ENCODE data around the gene OSGIN1.
"Not testable (repeated sequence)": the region's sequence is repeated elsewhere in the genome, so short reads cannot be mapped to it uniquely, and the experiment has no call there.

The OSGIN1 gene

DNA sequence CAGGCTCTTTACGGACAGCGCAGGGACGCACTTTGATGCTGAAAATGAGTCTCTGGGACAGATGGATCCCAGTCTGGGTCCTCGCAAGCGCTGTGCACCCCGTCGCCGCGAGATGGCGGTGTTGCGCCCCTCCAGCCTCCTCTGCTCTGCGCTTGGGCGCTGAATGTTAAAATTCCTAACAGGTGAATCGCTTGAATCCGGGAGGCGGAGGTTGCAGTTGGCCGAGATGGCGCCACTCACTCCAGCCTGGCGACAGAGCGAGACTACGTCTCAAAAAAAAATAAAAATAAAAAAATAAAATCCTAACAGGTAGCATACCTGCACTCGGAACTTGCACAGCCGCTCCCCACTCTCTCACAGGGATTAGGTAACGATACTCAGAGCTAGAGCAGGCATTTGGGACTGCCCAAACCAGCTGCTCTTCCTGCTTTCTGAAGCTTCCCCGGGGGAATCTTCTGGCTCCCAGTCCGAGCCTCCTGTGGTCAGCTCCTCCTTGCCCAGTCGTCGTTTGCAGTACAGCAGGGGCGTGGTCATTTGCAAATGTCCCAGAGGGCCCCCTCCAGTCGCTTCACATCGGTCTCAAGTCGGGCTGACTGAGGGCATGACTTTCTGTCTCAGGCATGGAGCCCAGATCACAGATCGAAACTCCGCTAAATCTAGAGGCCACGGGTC is 26.2 kb upstream of the OSGIN1 start:
- no peak for DNase-seq

DNA sequence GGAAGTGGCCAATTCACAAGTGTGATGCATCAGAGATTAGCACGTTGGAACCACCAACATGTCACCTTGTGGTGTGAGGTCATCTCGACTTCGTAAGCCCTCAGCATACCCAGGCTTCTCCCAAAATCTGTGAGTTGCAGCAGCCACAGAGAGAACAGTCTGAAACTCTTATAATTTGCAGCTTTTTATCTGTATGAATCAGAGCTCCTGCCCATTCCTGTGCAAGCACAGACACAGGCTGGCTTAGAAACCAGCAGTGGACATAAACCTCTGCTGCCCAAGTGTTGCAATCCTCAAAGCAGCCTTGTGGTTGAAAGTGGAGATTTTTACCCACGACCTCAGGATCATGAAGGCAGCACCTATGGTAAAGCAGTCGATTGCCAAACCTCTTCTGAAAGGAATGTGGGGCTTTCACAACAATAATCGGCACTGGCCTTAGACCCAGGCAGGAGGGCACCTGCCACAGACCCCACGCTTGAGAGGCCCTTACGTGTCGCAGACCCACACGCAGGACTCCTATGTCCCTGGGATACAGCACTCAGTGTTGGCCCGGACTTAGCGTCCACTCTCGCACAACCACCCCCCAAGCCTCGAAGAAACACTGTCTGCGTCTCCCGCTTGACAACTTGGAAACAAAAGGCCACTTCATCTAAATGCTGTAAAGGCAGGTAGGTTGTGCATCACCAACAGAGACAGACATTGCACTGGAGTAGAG is 24.5 kb upstream of the OSGIN1 start:
- DNase-seq, result no peak

DNA sequence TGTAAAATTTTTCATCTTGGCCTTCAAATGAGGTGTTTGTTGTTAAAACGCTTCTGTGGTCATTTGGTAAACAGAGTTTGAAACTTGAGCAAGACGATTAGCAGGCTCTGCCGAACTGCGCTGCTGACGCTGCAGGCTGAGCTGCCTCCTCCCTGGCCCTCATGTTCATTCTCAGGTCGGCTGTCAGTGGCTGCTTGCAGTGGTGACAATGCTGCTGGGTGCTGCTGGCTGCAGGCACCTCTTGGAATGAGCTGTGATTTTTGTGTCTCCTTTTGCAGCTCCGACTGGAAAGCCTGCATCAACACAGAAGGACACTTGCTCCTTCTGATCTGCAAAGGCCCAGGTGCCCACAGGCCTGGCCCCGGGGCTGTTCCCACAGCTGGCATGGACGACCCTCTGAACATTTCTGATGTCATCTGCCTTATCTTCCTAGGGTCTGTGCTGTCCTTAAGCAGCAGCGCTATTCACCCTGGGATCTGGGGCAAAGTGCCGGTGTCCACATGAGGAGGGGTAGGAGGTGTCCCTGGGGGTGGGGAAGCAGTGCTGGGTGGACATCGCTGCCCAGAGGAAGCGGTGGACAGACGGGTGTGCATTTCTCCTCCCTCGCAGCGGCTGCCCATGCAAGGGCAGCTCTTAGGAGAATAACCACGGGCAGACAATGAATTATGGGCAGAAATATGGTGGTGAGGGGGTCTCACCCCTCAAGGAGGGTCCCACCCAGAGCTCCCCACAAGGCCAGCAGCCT is 23.1 kb upstream of the OSGIN1 start:
- DNase-seq, result no peak

DNA sequence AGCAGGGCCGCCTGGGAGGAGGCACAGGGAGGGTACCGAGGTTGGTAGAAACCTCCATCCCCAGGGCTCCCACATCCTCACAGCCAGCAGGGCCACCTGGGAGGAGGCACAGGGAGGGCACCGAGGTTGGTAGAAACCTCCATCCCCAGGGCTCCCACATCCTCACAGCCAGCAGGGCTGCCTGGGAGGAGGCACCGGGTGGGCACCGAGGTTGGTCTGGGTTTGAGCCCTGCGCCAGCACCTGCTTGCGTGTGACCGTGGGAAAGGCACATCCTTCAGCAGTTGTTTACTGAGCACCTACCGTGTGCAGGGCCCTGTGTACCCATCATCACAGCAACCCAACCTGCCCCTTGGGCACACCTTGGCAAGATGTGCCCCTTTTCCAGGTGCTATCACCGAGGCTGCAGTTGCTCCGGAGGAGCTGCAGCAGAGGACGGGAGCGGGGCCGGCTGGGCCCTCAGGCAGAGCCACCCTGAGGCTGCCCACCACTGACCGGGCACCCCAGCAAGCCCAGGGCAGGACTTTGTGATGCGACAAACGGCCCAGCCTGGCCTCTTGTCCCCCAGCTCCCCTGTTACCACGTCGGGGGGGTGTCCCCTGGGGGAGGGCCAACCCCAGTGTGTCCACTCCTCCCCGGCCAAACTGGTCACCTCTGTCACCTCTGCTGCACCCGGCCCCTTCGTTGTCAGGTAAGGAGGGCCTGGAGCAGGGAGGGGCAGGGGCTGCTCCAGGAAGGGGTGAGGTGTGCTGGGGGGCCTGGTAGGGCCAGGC is 22.1 kb upstream of the OSGIN1 start:
- DNase-seq, result no peak

DNA sequence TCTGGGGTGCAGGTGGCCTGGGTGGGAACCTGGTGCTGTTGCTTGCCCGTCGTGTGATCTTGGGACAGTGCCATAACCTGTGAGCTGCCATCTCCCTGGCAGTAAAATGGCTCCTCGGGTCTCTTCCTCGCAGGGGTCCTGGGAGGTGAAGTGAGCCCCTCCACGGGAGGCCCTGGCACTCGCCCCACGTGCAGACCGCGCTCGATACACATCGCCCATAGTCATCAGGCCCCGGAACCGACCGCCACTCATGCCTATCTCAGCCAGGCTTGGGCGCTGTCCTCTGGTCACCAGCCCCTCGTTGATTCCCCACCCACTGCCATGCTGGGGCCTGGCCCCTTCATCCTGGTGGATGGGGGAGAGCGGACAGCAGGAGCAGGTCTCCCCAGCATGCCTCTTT is 21.5 kb upstream of the OSGIN1 start:
- DNase-seq, result no peak

DNA sequence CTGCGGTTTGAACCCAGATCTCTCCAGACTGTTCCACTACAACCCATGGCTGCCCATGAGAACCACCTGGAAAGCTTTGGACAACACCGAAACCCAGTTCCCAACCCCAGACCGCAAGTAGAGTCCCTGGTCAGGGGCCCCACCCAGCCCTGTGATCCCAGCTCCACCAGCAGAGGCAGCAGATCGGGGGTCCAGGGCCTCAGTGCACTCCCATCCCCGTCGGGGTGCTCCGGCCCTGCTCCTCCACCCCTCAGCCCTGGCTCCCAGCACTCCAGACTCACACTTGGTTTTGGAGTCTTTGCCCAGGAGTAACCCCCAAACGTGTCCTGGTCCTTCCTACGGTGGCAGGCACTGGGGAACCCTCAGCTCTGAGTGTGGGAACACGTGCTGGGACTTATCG is 20.7 kb upstream of the OSGIN1 start:
- no peak for DNase-seq

DNA sequence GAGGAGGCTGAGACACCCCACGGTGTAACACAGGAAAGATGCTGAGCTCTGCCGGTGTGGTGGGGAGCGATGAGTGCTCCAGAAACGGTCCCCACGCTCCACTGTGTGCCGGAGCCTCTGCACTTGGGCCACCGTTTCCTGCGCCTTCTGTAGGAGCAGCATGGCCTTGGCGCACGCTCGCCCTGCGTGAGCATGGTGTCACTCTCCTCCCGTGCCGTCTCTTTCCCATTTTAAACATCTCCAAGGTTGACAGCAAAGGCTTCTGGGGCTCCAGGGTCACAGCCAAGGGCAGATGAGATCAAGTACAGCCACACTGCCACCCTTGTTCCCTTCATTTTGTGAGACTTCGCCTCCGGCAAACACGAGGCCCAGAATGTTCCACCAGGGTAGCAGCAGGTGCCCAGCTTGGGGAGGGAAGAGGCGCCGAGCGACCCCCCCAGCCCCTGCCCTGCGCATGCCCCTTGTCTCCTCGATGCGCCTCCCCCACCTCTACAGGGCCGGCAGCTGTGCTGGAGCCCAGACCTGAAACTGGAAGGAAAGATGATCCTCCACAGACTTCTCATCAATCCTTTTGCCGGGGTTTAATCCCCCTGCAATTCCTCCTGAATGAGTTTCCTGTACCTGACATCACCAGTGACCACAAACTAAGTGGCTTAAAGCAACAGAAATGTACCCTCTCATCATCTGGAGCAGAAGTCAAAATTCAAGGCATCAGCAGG is 19.9 kb upstream of the OSGIN1 start:
- no peak for DNase-seq

DNA sequence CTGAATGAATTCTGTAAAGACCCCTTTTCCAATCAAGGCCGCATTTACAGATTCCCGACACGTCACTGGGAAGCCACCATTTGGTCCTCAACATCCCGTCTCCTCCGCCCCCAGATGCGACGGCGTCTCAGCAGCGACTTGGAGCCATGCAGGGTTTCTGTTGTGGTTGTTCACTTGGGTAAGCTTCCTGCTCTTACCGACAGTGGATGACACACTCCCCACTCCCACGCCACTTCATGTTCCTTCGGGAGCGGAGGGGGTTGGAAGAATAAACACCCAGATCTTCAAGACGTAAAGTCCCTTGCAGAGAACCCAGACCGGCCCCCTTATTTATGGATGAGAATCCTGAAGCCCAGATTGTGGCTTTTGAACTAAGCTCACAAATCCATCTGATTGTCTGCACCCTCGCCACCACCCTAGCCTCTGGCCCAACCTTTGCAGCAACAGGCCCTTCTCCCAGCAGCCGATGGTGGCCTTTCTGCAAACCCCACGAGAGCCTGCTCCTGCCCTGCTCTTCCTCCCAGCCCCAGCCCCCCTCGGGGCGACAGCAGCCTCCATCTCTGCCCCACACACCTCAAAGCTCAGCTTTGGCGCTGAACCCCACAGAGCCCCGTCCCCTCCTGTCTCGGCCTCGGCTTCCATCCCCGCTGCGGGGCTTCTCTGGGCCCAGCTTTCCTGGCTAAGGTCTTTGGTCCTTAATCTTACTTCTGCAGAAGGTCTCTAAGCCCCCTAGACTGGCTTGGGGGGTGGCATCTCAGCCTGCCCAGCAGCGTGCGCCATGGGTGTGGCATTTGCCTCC is 19.0 kb upstream of the OSGIN1 start:
- DNase-seq, result no peak

DNA sequence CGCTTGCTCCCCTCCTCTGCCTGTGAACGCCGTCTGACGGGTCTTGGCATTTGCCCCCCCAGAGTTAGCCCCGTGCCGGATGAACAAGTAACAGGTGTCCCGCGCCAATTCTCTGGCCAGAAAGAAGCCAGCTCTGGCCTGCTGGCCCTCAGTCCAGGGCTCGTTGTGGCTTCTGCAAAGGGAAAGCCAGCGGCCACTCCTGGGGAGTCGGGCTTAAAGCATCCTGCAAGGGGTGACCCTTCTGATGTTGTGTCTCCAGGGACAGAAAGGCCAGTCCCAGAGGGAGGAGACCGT is 18.4 kb upstream of the OSGIN1 start:
- no peak for DNase-seq

DNA sequence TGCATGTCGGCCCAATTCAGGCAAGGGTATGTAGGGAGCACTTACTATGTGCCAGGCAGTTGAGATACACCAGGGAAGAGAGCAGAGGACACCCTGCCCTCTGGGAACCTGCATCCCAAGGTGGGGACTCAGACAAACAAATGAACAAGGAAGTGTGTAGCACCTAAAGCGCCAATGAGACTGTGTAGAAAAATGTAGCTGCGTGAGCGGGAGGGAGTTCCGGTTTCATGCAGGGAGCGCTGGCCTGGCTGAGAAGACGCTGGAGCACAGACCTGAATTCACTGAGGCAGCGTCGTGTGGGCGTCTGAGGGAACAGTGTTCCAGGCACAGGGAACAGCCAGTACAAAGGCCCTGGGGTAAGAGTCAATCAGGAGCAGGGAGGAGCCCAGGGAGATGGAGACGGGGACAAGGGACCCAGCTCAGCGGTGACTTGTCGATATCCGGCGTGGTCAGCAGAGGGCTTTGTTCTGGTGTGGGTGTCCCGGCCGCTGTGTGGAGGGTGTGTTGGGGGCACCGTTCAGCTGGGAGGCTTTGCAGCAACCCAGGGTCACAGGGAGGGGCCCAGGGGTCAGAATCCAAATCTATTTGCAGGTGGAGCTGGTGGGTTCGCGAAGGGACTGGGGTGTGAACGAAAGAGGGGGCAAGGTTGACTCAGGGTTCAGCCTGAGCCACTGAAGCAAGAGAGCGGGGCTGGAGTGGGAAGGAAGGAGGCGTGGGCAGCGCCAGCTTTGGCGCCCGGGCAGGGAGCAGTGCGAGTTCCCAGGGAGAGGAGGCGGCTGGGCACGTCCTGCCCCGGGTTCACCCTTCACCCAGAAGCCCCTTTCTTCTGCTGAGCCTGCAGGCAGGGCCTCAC is 17.8 kb upstream of the OSGIN1 start:
- no peak for DNase-seq

DNA sequence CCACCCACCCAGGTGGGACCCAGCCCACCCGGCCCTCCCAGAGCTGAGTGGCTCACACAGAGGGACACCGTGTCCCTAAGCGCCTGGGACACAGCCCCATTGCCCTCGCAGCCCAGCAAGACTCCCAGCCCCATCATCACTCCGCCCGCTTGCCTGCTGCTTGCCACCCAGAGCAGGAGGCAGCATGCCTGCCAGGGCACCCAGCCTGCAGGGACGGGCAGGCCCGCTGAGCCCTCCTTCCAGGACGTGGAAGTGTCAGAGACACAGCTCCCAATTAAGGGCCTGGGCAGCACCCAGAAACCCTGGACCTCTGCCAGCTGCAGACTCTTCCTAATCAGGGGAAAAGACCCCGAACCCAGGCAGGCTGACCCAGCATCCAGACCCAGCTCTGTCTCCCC is 17.2 kb upstream of the OSGIN1 start:
- DNase-seq, result no peak

DNA sequence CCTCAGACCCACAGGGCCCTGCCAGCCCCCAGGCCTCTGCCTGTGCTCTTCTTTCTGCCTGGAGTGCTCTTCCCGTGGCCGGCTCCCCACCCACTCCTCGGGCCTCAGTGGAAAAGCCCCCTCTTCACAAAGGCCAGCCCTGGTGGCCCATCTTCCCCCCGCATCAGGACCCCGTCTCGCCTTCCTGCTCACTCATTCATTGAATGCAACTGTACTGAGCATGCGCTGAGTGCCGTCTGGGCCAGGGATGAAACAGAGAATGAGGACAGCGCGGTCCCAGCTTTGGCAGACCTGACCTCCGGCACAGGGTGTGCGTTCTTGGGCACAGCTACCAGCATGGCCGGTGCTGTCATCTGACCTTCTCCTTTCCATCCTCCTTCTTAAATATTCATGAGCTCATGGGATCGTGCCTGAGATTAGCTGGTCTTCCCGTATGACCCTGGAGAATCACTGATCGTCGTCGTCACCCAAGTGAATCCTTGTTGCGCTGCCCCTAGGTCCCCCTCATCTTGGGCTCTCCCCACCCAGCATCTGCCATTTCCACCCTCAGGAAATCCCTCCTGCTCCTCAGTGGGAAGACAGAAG is 16.4 kb upstream of the OSGIN1 start:
- no peak for DNase-seq

DNA sequence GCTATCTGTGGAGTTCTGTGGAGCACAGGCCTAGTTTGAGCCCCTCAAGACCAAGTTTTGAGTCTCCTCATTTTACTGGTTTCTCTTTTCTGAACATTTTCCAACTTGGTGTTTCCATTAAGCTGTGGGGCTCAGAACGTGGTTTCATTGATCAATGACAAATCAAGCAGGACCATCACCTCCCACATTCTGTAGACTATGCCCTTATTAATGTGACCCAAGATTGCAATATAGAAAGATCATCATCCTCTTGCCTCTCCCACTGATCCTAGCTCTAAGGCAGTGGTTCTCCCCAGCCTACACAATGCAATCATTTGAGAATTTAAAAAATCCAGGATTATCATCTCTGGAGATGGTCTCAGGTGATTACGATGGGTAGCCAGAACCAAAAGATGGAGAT is 15.8 kb upstream of the OSGIN1 start:
- no peak for DNase-seq

DNA sequence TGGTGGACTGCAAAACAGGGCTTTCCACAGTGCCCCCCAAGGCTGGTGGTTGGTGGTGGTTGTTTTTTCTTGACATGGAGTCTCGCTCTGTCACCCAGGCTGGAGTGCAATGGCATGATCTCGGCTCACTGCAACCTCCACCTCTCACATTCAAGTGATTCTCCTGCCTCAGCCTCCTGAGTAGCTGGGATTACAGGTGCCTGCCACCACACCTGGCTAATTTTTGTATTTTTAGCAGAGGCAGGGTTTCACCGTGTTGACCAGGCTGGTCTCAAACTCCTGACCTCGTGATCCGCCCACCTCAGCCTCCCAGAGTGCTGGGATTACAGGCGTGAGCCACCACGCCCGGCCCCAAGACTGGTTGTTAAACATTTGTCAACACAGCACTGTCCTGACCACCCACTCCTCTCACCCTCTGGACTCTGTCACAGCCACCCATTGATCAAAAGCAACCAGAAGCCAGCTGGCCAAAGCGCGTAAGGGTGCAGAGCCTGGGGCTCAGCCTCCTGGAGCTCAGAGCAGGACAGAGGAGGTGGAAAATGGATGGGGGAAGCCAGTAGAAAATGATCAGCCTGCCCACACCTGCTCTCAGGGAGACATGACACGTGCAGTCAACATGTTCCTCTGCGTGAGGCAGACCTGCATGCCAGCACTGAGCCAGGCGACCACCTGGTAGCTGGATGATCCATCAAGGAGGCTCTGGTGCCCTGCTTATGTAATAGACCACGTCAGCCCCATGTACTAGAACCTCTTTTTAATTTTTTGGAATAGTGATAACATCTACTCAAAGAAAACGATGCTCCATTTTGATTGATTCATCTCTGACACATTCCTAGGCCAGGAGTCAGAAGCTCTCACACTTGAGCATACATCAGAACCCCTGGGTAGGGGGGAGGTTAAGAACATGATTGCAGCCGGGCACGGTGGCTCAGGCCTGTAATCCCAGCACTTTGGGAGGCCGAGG is 14.8 kb upstream of the OSGIN1 start:
- no peak for DNase-seq

DNA sequence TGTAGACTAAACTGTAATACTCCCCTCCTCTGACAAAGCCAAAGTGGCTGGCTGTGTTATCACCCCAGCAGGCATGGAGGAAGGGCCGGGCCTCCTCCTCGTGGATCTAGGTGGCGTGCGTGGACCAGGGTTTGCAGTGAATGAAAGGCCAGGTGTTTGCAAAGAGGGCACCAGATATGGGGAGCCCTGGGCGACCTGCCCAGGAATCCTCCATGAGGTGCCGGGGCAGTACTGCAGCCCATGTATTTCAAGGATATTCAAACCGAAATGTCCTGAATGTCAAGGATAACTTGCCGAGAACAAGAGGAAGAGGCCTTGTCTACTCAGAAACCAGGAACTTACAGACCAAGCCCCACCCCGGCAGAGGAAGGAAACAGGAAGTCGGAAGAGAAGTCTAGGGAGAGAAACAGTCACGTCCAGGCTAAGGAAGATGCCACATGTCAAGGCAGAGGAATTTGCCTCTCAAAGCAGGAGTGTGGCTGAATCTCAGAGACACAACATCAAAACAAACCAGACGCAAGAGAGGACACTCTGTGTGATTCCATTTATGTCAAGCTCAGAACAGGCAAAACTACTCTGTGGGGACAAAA is 13.7 kb upstream of the OSGIN1 start:
- DNase-seq, result no peak

DNA sequence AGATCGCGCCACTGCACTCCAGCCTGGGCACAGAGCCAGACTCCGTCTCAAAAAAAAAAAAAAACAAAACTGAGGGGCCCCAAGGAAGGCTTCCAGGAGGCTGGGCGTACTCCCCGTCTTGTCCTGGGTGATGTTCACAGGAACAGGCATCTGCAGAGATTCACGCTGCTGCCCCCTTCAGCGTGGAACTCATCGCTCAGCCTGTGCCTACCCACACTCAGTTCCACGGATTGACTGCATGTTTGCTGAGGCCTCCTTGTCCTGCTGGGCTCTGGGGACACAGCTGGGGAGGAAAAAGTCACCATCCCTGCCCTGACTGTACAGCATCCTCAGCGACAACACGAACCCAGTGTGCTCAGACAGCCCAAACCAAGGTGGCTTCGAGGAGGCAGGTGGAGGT is 12.9 kb upstream of the OSGIN1 start:
- DNase-seq, result no peak

DNA sequence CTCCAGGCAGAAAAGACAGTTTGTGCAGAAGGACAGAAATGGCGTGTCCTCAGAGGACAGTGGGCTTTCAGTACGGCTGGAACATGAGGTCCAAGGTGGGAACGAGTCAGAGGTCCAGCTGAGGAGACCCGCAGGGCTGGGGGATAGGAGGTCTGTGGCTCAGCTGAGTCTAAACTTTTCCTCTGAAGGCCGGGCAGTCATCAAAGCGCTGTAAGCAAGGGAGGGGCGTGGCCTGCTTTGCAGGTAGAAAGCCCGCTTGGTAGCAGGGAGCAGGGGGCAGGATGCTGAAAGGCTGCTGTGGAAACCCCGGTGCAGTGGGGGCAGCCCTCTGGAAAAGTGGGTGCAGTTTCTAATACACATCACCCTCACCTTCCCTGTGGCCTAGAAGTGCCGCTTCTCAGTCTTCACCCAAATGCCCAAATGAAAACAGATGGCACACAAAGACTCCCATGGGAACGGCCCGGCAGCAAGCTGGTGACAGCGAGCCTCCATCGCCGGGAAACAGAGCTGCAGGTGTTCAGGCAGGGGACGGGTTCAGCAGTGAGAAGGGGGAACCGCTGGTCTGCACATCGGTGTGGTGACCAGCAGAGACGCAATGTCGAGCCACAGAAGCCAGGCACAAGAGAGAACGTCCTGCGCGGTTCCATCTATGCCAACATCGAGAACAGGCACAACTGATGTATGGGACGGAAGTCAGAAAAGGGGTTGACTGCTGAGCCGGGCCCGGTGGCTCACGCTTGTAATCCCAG is 12.2 kb upstream of the OSGIN1 start:
- DNase-seq, result no peak

DNA sequence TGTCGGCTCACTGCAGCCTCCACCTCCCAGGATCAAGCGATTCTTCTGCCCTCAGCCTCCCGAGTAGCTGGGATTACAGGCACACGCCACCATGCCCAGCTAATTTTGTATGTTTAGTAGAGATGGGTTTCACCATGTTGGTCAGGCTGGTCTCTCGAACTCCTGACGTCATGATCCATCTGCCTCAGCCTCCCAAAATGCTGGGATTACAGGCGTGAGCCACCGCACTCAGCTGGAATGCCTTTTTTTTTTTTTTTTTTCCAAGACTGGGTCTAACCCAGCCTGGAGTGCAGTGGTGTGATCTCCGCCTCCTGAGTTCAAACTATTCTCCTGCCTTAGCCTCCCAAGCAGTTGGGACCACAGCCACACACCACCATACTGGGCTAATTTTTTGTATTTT is 11.5 kb upstream of the OSGIN1 start:
- DNase-seq, result not testable (repeated sequence)

All from NCI-H2029 treated with DMSO at 0.1 percent for 48 hours (cell line).